GM12874 (cell line): ENCODE results near the gene TTC7B.

Experiments used
- CTCF ChIP-seq: IDR thresholded peaks from 2 replicates; pipeline ENCODE4 v1.5.1; 2011; ENCODE audit warnings: low read depth, mild to moderate bottlenecking, control low read depth, low read length, moderate library complexity; ENCODE audit not compliant: insufficient read depth

TTC7B gene

GRCh38 chr14:90742252-90742651, 74.0 kb downstream of the TTC7B start:
- no peak for TF ChIP-seq CTCF

- no peak for TF ChIP-seq CTCF
Measured at GRCh38 chr14:90741682-90741946, 74.6 kb downstream of the TTC7B start.

- TF ChIP-seq CTCF, result no peak
Measured at GRCh38 chr14:90740946-90741681, 75.1 kb downstream of the TTC7B start.

GRCh38 chr14:90740081-90740480, 76.1 kb downstream of the TTC7B start:
- no peak for TF ChIP-seq CTCF

- no peak for TF ChIP-seq CTCF
Measured at GRCh38 chr14:90739318-90740068, 76.7 kb downstream of the TTC7B start.

GRCh38 chr14:90733139-90733808, 83.0 kb downstream of the TTC7B start:
- no peak for TF ChIP-seq CTCF

GRCh38 chr14:90732718-90733117, 83.5 kb downstream of the TTC7B start:
- TF ChIP-seq CTCF, result no peak
